HG02623 (cell line): ENCODE results near the gene SDS.

Source experiments
- ATAC-seq: cut with Tn5 transposase; IDR thresholded peaks from one replicate; pipeline ENCODE4 v1.9.1; 2021; ENCODE audit warnings: moderate library complexity; ENCODE audit not compliant: unreplicated experiment

The SDS gene

GRCh38 chr12:113400362-113400761 lies 3.3 kb downstream of the SDS start:
- no peak for ATAC-seq

GRCh38 chr12:113399490-113399889 lies 4.2 kb downstream of the SDS start:
- no peak for ATAC-seq

- ATAC-seq, result no peak
These were observed 5.1 kb downstream of the SDS start for GRCh38 chr12:113398346-113399290.

- ATAC-seq, result no peak
These were observed 6.0 kb downstream of the SDS start for GRCh38 chr12:113397497-113398197.

- ATAC-seq, result no peak
These were observed 6.7 kb downstream of the SDS start for GRCh38 chr12:113396828-113397496.

- ATAC-seq, result no peak
These were observed 7.5 kb downstream of the SDS start for GRCh38 chr12:113396200-113396599.

GRCh38 chr12:113395119-113395518 lies 8.6 kb downstream of the SDS start:
- no peak for ATAC-seq

GRCh38 chr12:113393749-113394148 lies 9.9 kb downstream of the SDS start:
- no peak for ATAC-seq

- no peak for ATAC-seq
These were observed 10.6 kb downstream of the SDS start for GRCh38 chr12:113392988-113393579.

- no peak for ATAC-seq
These were observed 11.2 kb downstream of the SDS start for GRCh38 chr12:113392520-113392919.

GRCh38 chr12:113391650-113392337 lies 11.9 kb downstream of the SDS start:
- ATAC-seq, result no peak

- no peak for ATAC-seq
These were observed 12.5 kb downstream of the SDS start for GRCh38 chr12:113391145-113391544.

- ATAC-seq, result no peak
These were observed 13.3 kb downstream of the SDS start for GRCh38 chr12:113390064-113391043.

GRCh38 chr12:113388351-113388750 lies 15.3 kb downstream of the SDS start:
- ATAC-seq, result no peak

GRCh38 chr12:113387631-113388030 lies 16.1 kb downstream of the SDS start:
- ATAC-seq, result no peak

GRCh38 chr12:113386866-113387566 lies 16.7 kb downstream of the SDS start:
- no peak for ATAC-seq

GRCh38 chr12:113385282-113385882 lies 18.3 kb downstream of the SDS start:
- no peak for ATAC-seq

GRCh38 chr12:113384778-113385177 lies 18.9 kb downstream of the SDS start:
- ATAC-seq, result no peak
